NCI-H2081 (cell line): ENCODE data around the gene MAPKAPK3.

Experiments used
- DNase-seq, 2 experiments: peaks; one replicate each; lab custom pipeline; 2025; lab: John Stamatoyannopoulos, UW

The MAPKAPK3 gene

DNA sequence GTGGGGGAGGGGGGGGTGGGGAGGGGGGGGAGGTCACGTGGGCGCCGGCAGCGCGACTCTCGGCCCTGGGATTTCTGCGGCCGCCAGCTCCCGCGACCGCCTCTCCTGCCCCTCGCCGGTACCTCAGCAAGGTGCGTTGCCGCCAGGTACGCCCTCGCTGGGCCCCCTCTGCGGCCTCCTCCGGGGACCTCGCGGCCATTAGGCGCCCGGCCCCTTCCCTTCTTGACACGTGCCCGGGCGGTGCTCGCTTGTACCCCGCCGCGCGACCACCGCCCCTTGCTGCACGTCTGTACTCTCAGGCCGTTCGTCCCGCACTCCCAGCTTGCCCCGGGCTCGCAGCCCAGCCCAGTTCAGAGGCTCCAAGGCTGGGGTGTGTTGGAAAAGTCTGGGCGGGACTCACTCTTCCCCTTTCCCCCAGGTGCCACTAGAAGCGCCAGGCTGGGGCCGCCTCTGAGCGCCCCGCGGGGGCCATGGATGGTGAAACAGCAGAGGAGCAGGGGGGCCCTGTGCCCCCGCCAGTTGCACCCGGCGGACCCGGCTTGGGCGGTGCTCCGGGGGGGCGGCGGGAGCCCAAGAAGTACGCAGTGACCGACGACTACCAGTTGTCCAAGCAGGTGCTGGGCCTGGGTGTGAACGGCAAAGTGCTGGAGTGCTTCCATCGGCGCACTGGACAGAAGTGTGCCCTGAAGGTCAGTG, at the start of gene MAPKAPK3:
MAPKAPK3 (plus strand) TSS at position 56 of the 696 bp plus-strand sequence; CDS start at position 471, 415 bp downstream.
- DNase-seq: no peak

GRCh38 chr3:50567386-50568167, 49.4 kb upstream of the MAPKAPK3 start, which contains the start of gene C3orf18:
Gene C3orf18 (minus strand): TSS chr3:50567747. CDS start chr3:50565699, 2,048 bp downstream.
- DNase-seq: peak in 1 of 2 experiments; percentile 42

DNA sequence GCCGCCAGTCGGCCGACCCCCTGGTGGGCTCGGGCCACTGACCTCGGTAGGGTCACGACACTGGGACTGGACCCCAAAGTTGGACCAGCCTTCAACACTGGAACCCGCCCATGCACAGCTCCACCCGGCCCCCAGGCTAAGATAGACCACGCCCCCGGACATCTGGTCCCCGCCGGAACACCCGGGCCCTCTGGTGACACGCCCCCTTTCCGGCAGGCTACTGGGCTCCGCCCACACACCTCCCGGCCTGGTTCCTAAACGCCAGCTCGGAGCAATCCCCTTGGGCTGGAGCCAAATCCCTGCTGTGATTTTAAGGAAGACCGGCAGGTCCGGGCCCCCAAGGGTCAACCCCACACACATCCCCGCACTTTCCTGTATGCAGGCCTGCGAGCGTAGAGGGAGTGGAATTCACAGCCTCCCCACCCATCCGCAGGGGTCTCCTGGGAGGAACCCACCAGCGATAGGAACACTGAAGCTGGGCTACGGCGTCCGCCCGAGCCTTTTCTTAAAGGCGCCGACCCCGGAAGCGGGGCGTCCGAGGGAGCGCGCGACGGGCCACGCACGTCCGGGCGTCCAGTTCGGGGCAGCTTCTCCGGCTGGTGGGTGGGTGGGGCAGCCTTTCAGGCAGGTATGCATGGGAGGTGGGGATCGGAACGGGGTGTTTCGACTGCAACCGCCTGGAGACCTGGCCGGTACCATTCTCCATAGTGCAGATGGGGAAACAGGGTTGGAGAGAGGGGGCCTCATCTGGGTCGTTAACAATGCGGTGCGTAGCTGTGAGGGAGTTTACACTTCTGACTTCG, 47.8 kb upstream of the MAPKAPK3 start, which contains the start of gene HEMK1:
HEMK1 (plus strand) TSS at position 576 of the 803 bp plus-strand sequence. CDS start 1,583 bp downstream, outside the sequence.
- peak; percentile 82 to 90 for DNase-seq

- DNase-seq: no peak
Measured at GRCh38 chr3:50570508-50571279, 46.3 kb upstream of the MAPKAPK3 start.

DNA sequence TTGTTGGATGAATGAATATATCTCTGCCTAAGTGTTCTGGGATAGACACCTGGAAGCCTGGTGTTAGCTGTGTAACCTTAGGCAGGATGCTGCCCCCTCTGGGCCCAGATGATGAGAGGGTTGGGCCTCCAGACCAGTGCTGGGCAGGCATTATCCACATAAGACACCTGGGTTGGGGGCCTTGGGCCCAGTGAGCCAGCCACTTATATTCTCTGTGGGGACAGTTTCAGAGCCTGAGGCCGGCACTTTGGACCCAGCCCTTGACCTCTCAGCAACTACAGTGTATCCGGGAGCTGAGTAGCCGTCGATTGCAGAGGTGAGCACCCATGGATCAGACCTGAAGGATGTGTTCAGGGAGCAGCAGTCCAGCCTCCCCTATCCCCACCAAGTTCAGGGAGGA, 45.5 kb upstream of the MAPKAPK3 start:
- DNase-seq: no peak

DNA sequence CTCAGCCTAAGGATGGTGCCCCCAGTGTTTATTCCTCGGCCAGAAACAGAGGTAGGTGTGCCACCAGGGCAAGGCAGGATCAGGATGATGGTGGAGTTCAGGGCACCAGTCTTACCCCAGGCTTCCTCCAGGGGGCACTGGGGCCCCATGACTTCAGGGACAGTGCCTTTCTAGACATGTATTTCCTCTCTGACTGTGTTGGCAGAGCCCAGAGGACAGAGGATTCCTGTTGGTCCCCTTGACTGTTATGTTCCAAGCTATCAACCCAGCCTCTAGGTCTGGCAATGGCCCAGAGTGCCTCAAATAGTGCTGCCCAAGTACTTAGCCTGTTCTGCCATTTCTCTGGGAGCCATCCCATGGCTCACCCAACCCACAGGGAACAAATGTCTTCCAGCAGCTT, 44.8 kb upstream of the MAPKAPK3 start:
- DNase-seq: peak; percentile 39 to 41

GRCh38 chr3:50572801-50573371, 44.1 kb upstream of the MAPKAPK3 start:
- DNase-seq: no peak

DNA sequence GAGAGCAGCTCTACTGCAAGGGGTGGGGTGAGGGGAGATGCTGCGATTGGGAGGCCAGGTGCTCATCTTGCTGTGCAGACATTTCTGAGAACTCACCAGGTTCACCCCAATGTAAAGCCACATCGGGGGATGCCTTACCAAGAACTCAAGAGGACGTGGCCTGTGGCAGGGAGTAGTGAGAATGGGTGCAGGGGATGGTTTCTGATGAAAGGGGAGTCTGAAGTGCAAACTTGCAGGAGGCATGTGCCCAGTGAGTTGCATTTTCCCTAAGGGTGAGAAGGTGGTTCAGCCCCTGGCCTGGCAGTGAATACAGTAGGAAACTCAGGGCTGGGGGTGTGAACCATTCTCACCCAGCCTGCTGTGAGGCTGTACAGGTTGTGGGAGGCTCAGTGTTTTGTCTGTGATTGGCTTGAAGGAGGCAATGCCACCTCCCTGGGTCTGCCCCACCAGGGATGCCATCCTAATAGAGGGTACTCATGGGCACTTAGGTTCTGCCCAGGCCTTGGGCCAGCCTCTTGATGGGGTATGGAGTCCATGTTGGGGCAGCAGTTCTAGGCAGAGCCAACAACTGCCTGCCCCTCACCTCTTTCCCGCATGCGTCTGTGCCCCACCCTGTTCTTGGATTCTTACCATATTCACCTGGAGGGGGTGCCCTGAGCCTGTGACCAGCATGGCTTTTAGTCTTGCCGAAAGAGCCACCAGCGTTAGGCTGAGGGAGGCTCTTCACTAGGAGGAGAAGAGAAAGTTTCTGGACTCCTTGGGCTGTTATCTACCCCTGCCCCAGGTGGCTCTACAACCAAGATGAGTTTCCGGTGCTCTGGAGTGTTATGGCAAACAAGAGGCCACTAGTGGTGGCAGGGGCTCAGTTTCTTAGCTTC, 43.1 kb upstream of the MAPKAPK3 start:
- no peak for DNase-seq

GRCh38 chr3:50574444-50574831, 42.5 kb upstream of the MAPKAPK3 start:
- DNase-seq: no peak

DNA sequence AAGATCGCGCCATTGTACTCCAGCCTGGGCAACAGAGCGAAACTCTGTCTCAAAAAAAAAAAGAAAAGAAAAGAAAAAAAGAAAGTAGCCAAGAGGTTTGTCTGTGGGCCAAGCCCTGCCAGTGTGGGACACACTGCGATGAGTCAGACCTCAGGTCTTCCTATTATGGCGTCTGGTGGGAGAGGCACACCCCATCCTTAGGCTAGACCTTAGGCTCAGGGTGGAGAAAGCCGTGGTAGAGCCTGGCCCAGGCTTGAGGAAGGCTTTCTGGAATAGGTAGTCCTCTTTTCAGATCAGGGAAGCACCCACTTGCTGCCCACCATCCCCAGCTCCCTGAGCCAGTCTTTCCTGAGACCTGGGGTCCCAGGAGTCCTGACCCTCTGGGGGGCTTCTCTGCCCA, 41.6 kb upstream of the MAPKAPK3 start:
- no peak for DNase-seq

GRCh38 chr3:50577348-50577747, 39.6 kb upstream of the MAPKAPK3 start:
- no peak for DNase-seq

DNA sequence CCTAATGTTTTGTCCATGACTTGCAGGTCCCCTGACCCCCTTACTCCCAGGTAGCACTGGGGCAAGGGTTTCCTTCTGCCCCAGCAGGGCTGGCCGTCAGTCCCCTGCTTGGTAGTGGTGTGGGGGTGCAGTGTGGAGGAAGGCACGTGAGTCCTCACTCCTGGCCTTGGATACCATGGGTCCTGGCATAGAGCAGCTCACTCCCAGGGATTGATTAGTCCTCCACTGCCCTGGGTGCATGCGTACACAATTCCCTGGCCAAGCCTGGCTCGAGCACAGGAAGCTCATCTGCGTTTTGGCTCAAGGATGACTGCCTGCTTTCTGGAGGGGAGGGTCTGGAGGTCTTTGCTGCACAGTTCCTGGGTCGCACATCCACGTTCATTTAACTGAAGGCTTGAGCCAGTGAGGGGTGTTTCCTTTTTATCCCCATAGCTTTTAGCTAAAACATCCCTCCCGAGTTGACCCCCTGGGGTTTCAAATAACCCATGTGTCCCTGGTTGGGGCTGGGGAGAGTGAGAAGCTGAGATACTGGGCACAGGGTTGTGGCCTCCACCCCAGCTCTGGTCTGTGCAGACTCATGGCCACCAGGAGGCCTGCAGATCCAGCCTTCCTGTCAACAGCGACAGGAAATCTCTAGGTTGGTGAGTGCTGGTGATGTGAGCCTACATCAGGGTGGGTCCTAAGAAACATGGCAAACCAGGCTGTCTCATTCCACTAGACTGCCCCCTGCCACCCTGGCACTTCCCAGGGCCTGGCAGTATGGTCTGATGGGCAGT, 36.1 kb upstream of the MAPKAPK3 start:
- DNase-seq: no peak

- DNase-seq: no peak
Measured at GRCh38 chr3:50581459-50581842, 35.5 kb upstream of the MAPKAPK3 start.

GRCh38 chr3:50582083-50582482, 34.9 kb upstream of the MAPKAPK3 start:
- DNase-seq: no peak

DNA sequence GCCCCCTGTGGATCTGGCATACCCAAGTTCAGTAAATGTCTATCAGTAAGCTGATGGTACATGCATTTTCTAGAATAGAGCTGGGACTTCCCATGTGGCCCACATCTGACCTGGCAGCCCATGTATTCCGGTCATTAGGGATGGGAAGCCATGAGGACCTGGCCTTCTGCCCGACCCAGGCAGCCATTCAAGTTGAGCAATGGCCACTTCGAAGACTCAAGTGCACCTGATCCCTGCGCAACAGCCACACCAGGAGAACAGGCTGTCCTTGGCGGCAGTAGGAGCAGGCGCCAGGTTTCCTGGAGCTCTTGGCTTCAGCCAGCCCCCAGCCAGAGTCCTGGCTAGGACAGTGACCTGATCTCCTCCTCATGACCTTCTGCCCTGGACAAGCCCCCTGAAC, 33.1 kb upstream of the MAPKAPK3 start:
- DNase-seq: no peak

- no peak for DNase-seq
Measured at GRCh38 chr3:50584391-50584790, 32.6 kb upstream of the MAPKAPK3 start.

- no peak for DNase-seq
Measured at GRCh38 chr3:50585919-50586762, 30.8 kb upstream of the MAPKAPK3 start.

- no peak for DNase-seq
Measured at GRCh38 chr3:50586763-50587070, 30.2 kb upstream of the MAPKAPK3 start.

DNA sequence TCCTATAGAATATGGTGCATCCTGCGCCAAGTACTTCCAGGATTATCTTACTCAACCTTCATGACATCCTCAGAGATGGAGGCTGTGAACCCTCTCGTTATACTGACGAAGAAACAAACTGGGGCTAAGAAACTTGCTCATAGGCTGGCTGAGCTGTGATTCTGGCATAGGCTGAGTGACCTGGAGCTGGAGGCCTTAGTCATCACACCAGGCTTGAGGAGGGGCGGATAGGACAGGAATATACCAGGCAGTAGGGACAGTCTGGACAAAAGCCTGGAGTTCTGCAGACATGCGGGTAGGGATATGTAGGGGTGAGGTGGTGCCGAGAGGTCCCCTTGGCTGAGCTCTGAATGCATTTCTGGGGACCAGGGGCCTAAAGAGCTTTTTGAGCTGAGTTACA, 29.6 kb upstream of the MAPKAPK3 start:
- no peak for DNase-seq
